IPS-15b (cell line): ENCODE measurements around the gene PVRIG.
"Not testable (repeated sequence)": the region's sequence is repeated elsewhere in the genome, so short reads cannot be mapped to it uniquely, and the experiment has no call there.

ENCODE experiments used
- H3K27me3 ChIP-seq: one replicate; pipeline ENCODE4 v1.6.1; 2013; ENCODE audit warnings: low read length; ENCODE audit not compliant: control insufficient read depth, insufficient read depth
- H3K36me3 ChIP-seq: one replicate; pipeline ENCODE4 v1.6.1; 2013; ENCODE audit warnings: low read length; ENCODE audit not compliant: control insufficient read depth, insufficient read depth
- H3K4me1 ChIP-seq: one replicate; pipeline ENCODE4 v1.6.1; 2013; ENCODE audit warnings: mild to moderate bottlenecking, low read length; ENCODE audit not compliant: control insufficient read depth, insufficient read depth
- H3K4me3 ChIP-seq: one replicate; pipeline ENCODE4 v1.5.1; 2013; ENCODE audit warnings: low read depth, low read length
- H3K9ac ChIP-seq: one replicate; pipeline ENCODE4 v1.6.1; 2013; ENCODE audit warnings: low read depth, mild to moderate bottlenecking, low read length
- H3K9me3 ChIP-seq: one replicate; pipeline ENCODE4 v1.6.1; 2013; ENCODE audit warnings: mild to moderate bottlenecking, low read length; ENCODE audit not compliant: control insufficient read depth, insufficient read depth

Gene PVRIG

GRCh38 chr7:100180084-100180483, 39.7 kb upstream of the PVRIG start:
- not testable (repeated sequence) for H3K9ac ChIP-seq, H3K36me3 ChIP-seq, H3K4me1 ChIP-seq, H3K9me3 ChIP-seq, H3K4me3 ChIP-seq
- H3K27me3 ChIP-seq, result peaks cover 11% of the 10 kb centered on the region

- not testable (repeated sequence) for H3K36me3 ChIP-seq, H3K4me3 ChIP-seq, H3K9me3 ChIP-seq, H3K4me1 ChIP-seq, H3K9ac ChIP-seq
- H3K27me3 ChIP-seq, result peaks cover 11% of the 10 kb centered on the region
Observed at GRCh38 chr7:100182616-100183015, 37.1 kb upstream of the PVRIG start.

GRCh38 chr7:100183090-100183489, 36.7 kb upstream of the PVRIG start:
- H3K27me3 ChIP-seq, H3K36me3 ChIP-seq, H3K4me3 ChIP-seq, H3K9me3 ChIP-seq, H3K4me1 ChIP-seq, H3K9ac ChIP-seq: not testable (repeated sequence)

GRCh38 chr7:100185726-100186125, 34.0 kb upstream of the PVRIG start:
- Histone ChIP-seq H3K4me3 (no peak overlapping the region), H3K9me3 (no peaks in the 10 kb centered on the region), H3K27me3 (no peaks in the 10 kb centered on the region), H3K4me1 (peaks cover 3% of the 10 kb centered on the region), H3K9ac (no peak overlapping the region), H3K36me3 (no peaks in the 10 kb centered on the region)

GRCh38 chr7:100189061-100189460, 30.7 kb upstream of the PVRIG start:
- Histone ChIP-seq H3K9me3 (no peaks in the 10 kb centered on the region), H3K4me1 (no peaks in the 10 kb centered on the region), H3K36me3 (no peaks in the 10 kb centered on the region), H3K9ac (no peak overlapping the region), H3K27me3 (no peaks in the 10 kb centered on the region), H3K4me3 (no peak overlapping the region)

GRCh38 chr7:100190048-100190711, 29.6 kb upstream of the PVRIG start:
- Histone ChIP-seq H3K9ac (no peak overlapping the region), H3K9me3 (no peaks in the 10 kb centered on the region), H3K27me3 (no peaks in the 10 kb centered on the region), H3K36me3 (no peaks in the 10 kb centered on the region), H3K4me1 (no peaks in the 10 kb centered on the region), H3K4me3 (no peak overlapping the region)

- Histone ChIP-seq H3K27me3 (no peaks in the 10 kb centered on the region), H3K36me3 (no peaks in the 10 kb centered on the region), H3K4me1 (no peaks in the 10 kb centered on the region), H3K9ac (no peak overlapping the region), H3K9me3 (no peaks in the 10 kb centered on the region), H3K4me3 (no peak overlapping the region)
Observed at GRCh38 chr7:100191775-100192174, 28.0 kb upstream of the PVRIG start.

GRCh38 chr7:100192281-100192862, 27.4 kb upstream of the PVRIG start:
- not testable (repeated sequence) for H3K4me3 ChIP-seq, H3K4me1 ChIP-seq, H3K27me3 ChIP-seq, H3K36me3 ChIP-seq, H3K9ac ChIP-seq, H3K9me3 ChIP-seq

GRCh38 chr7:100192969-100193368, 26.8 kb upstream of the PVRIG start:
- Histone ChIP-seq H3K4me3 (no peak overlapping the region), H3K4me1 (no peaks in the 10 kb centered on the region), H3K9me3 (no peaks in the 10 kb centered on the region), H3K36me3 (no peaks in the 10 kb centered on the region), H3K9ac (no peak overlapping the region), H3K27me3 (no peaks in the 10 kb centered on the region)

GRCh38 chr7:100195222-100195621, 24.5 kb upstream of the PVRIG start:
- Histone ChIP-seq H3K9me3 (no peaks in the 10 kb centered on the region), H3K4me1 (no peaks in the 10 kb centered on the region), H3K36me3 (no peaks in the 10 kb centered on the region), H3K27me3 (no peaks in the 10 kb centered on the region), H3K4me3 (no peak overlapping the region), H3K9ac (no peak overlapping the region)

- H3K9ac ChIP-seq, H3K4me1 ChIP-seq, H3K4me3 ChIP-seq, H3K27me3 ChIP-seq, H3K36me3 ChIP-seq, H3K9me3 ChIP-seq: not testable (repeated sequence)
Observed at GRCh38 chr7:100195901-100196322, 23.8 kb upstream of the PVRIG start.

- H3K4me1 ChIP-seq, result no peaks in the 10 kb centered on the region
- H3K4me3 ChIP-seq, result no peak overlapping the region
- no peaks in the 10 kb centered on the region for H3K9me3 ChIP-seq
- no peak overlapping the region for H3K9ac ChIP-seq
- no peaks in the 10 kb centered on the region for H3K36me3 ChIP-seq
- no peaks in the 10 kb centered on the region for H3K27me3 ChIP-seq
Observed at GRCh38 chr7:100198266-100198665, 21.5 kb upstream of the PVRIG start.
